ENCODE data around the gene DISC1. TPM values are rescaled to one million over a fixed set of nuclear protein-coding genes. Genes with fewer than 3 reads are reported as not detected.
"Not testable (repeated sequence)": the region's sequence is repeated elsewhere in the genome, so short reads cannot be mapped to it uniquely, and the experiment has no call there.

Gene DISC1
- total RNA-seq, 1 donor from 2014 or later, result 9.5 TPM

DNA sequence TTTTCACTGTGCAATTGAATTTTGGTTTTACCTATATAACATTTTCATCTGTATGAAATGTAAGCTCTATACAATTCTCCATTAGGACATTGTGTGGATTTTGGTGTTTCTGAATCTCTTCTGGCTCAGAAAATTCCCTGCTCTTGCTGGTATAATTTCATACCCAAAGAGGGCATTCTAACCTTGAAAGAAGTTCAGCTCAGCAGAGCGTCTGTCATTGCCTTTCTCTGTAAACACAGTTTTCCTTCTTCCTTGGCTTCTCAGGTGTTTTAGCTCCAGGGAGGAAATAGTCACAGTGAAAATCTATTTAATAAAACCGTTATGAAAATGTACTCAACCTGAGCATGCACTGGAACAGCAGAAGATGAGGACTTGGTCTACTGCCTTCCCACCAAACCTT lies 16.0 kb downstream of the DISC1 start:
- Histone ChIP-seq H3K27me3 (no peaks in the 10 kb centered on the region), H3K9me3 (no peaks in the 10 kb centered on the region), H3K4me3 (no peak overlapping the region), H3K27ac (no peak overlapping the region), H3K36me3 (no peaks in the 10 kb centered on the region), H3K4me1 (no peaks in the 10 kb centered on the region)
- DNase-seq, result no peak
- ATAC-seq, result no peak
- TF ChIP-seq, protein P1, sequence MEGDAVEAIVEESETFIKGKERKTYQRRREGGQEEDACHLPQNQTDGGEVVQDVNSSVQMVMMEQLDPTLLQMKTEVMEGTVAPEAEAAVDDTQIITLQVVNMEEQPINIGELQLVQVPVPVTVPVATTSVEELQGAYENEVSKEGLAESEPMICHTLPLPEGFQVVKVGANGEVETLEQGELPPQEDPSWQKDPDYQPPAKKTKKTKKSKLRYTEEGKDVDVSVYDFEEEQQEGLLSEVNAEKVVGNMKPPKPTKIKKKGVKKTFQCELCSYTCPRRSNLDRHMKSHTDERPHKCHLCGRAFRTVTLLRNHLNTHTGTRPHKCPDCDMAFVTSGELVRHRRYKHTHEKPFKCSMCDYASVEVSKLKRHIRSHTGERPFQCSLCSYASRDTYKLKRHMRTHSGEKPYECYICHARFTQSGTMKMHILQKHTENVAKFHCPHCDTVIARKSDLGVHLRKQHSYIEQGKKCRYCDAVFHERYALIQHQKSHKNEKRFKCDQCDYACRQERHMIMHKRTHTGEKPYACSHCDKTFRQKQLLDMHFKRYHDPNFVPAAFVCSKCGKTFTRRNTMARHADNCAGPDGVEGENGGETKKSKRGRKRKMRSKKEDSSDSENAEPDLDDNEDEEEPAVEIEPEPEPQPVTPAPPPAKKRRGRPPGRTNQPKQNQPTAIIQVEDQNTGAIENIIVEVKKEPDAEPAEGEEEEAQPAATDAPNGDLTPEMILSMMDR (IDR thresholded peaks at IDR 0.05), result no peak
- intact Hi-C loops (cut with DNase I), result no loop called here

DNA sequence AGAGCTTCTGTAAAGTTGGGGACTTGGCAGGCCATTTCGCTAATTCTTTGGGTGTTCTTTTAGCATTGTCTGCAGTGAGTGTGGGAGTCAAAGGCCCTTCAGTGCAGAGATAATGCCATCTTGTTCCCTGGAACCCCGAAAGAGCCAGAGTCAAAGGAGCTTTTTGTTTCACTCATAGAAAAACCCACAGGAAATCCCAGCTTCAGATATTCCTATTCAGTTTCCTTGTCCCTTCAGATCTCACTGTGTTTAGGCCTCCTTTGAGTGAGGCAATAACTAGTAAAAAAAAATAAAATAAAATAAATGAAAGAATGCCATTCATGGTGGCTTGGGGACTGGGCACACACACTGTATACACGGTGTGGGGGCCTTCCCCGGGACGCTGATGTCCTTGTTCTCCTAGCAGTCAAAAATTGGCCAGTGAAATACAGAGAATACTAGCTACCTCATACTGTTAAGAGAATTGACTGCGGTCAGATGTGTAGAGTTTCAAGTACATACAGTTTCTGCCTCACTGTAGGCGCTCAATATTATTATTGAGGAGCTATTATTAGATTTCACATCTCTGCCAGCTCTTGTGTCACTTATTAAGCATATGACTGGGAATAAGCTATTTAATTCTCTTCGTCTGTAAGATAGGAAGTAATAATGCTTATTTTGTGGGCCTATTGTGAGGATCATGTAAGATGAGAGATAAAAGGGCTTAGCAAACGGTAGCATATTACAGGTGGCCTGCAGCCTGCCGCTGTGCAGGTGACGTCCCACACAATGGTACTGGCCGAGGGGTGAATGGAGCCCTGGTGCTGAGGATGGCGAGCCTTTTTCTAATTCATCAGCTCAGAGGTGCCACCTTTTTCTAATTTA lies 16.7 kb downstream of the DISC1 start:
- H3K27ac ChIP-seq, result no peak overlapping the region
- no peak overlapping the region for H3K4me3 ChIP-seq
- intact Hi-C loops (cut with DNase I), result no loop called here
- TF ChIP-seq, protein P1 (IDR thresholded peaks at IDR 0.05), result no peak
- DNase-seq, result no peak
- no peaks in the 10 kb centered on the region for H3K27me3 ChIP-seq
- no peaks in the 10 kb centered on the region for H3K36me3 ChIP-seq
- H3K9me3 ChIP-seq, result no peaks in the 10 kb centered on the region
- no peak for ATAC-seq
- H3K4me1 ChIP-seq, result no peaks in the 10 kb centered on the region

DNA sequence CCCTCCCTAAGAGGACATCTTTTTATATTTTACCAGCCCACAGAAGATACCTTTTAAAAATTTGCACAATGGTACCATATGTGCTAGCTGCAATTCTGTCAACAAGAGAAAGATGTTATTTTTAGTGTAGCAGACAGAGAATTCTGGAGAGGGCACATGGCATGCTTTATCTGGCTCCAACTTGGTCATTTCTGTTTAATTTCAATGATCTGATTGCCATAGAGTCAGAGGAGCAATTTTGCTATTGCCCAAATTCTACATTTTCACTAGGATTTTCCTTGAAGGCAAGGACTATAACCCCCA lies 17.3 kb downstream of the DISC1 start:
- no peaks in the 10 kb centered on the region for H3K27me3 ChIP-seq
- no peaks in the 10 kb centered on the region for H3K36me3 ChIP-seq
- DNase-seq (no peak), ATAC-seq (no peak)
- H3K27ac ChIP-seq, result no peak overlapping the region
- TF ChIP-seq, protein P1 (IDR thresholded peaks at IDR 0.05), result no peak
- no peaks in the 10 kb centered on the region for H3K4me1 ChIP-seq
- intact Hi-C loops (cut with DNase I), result no loop called here
- H3K9me3 ChIP-seq, result no peaks in the 10 kb centered on the region
- no peak overlapping the region for H3K4me3 ChIP-seq

DNA sequence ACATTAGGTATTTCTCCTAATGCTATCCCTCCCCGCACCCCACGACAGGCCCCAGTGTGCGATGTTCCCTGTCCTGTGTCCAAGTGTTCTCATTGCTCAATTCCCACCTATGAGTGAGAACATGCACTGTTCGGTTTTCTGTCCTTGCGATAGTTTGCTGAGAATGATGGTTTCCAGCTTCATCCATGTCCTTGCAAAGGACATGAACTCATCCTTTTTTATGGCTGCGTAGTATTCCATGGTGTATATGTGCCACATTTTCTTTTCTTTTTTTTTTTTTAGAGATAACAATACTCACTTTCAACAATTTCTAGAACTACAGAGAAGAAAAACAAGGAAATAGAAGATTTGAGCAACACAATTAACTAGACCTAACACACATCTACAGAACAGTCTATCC lies 19.0 kb downstream of the DISC1 start:
- H3K27me3 ChIP-seq; H3K27ac ChIP-seq; H3K4me3 ChIP-seq; H3K36me3 ChIP-seq; ATAC-seq; DNase-seq; intact Hi-C loops (cut with DNase I); H3K4me1 ChIP-seq; H3K9me3 ChIP-seq: not testable (repeated sequence)

DNA sequence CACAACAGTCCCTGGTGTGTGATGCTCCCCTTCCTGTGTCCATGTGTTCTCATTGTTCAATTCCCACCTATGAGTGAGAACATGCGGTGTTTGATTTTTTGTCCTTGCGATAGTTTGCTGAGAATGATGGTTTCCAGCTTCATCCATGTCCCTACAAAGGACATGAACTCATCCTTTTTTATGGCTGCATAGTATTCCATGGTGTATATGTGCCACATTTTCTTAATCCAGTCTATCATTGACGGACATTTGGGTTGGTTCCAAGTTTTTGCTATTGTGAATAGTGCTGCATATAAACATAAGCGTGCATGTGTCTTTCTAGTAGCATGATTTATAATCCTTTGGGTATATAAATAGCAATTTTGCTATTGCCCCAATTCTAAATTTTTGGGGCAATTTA lies 19.6 kb downstream of the DISC1 start:
- H3K27me3 ChIP-seq; H3K36me3 ChIP-seq; intact Hi-C loops (cut with DNase I); H3K4me1 ChIP-seq; DNase-seq; H3K27ac ChIP-seq; ATAC-seq; H3K4me3 ChIP-seq; H3K9me3 ChIP-seq: not testable (repeated sequence)

DNA sequence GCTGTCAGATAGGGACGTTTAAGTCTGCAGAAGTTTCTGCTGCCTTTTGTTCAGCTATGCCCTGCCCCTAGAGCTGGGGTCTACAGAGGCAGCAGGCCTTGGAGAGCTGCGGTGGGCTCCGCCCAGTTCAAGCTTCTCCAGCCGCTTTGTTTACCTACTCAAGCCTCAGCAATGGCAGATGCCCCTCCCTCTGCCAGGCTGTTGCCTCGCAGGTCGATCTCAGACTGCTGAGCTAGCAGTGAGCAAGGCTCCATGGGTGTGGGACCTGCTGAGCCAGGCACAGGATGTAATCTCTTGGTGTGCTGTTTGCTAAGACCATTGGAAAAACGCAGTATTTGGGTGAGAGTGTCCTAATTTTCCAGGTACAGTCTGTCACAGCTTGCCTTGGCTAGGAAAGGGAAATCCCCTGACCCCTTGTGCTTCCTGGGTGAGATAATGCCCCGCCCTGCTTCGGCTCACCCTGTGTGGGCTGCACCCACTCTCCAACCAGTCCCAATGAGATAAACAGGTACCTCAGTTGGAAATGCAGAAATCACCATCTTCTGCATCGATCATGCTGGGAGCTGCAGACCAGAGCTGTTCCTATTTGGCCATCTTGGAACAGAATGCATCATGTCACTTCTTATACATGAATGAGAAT lies 25.2 kb downstream of the DISC1 start:
- H3K27me3 ChIP-seq; DNase-seq; ATAC-seq; H3K36me3 ChIP-seq; H3K27ac ChIP-seq; H3K4me3 ChIP-seq; H3K9me3 ChIP-seq; intact Hi-C loops (cut with DNase I); H3K4me1 ChIP-seq: not testable (repeated sequence)

DNA sequence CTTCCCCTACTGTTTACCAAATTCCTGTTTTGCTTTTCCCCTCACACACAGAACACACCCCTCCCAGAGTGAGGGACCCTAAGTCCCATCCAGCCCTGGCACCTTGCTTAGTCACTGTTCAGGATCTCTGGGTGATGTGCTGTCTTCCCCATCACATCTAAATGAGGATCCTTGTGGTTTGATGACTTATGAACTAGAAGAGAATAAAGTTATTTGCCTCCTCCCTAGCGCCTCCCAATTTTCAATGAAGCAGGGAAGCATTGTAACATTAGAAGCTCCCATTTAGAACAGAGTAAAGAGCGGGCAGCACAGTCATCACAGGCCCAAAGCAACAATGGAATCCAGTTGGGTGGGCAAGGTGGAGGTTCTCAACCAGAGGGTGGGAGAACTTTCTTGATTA lies 27.0 kb downstream of the DISC1 start:
- H3K4me1 ChIP-seq, result no peaks in the 10 kb centered on the region
- H3K4me3 ChIP-seq, result no peak overlapping the region
- H3K27ac ChIP-seq, result no peak overlapping the region
- H3K9me3 ChIP-seq, result no peaks in the 10 kb centered on the region
- ATAC-seq, result no peak
- H3K36me3 ChIP-seq, result no peaks in the 10 kb centered on the region
- no peak for DNase-seq
- TF ChIP-seq, protein P1 (IDR thresholded peaks at IDR 0.05), result no peak
- no peaks in the 10 kb centered on the region for H3K27me3 ChIP-seq
- intact Hi-C loops (cut with DNase I), result no loop called here
